GM19438 (cell line): ENCODE measurements around the gene CTXN1.

ENCODE experiments used
- ATAC-seq: cut with Tn5 transposase; IDR thresholded peaks from one replicate; pipeline ENCODE4 v1.9.1; 2021; ENCODE audit warnings: low read depth; ENCODE audit not compliant: unreplicated experiment

CTXN1 gene

DNA sequence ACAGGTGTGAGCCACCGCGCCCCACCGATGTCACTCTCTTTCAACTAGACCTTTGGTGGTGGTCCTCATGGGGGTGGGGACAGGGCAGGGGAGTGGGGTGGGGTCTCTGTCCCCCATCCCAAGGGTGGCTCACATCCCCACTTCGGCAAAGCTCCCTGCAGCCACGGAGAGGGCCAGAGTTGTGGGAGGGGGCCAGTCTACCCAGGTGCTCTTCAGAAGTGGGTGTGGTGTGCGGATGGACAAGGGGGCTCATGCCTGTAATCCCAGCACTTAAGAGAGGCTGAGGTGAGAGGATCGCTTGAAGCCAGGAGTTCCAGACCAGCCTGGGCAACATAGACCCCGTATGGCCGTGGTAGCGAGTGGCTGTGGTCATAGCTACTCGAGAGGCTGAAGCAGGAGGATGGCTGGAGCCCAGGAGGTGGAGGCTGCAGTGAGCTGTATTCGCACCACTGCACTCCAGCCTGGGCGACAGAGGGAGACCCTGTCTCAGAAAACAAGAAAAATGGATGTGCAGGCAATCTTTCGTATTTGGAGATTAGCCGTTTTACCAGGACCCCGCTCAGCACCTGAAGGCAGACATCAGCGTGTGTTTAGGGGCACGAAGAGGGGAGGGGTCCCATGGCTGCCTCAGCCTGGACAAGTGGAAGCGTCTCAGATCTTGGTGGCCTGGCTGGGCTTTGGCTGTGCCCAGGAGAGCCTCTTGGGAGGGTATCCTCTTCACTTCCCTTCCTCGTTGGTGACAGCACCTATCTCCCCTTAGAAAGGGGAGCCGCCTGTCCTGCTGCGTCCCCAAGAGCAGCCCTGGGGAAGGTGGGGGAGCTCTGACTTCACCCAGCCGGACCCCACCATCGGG, 10.5 kb downstream of the CTXN1 start:
- no peak for ATAC-seq

DNA sequence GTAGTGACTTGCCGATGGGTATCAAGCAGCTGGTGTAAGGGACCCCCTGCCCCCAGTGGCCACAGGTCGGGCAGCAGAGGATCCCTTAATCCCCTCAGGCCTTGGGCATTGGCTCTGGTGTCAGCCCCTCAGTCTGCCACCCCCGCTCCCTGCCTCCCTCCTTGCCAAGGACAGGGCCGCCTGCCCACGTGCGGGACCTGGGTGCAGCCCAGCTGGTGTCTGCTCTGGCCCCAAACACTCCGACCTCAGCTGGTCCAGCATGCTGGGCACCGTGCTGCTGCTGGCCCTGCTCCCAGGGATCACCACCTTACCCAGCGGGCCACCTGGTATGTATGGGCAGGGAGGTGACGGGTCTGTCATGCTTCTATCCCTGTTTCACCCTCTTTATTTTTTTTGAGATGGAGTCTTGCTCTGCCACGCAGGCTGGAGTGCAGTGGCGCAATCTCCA, 11.3 kb downstream of the CTXN1 start, which contains the start of gene TGFBR3L:
TSS of gene TGFBR3L (plus strand) at position 233 of the 448 bp plus-strand sequence.
- ATAC-seq = no peak

DNA sequence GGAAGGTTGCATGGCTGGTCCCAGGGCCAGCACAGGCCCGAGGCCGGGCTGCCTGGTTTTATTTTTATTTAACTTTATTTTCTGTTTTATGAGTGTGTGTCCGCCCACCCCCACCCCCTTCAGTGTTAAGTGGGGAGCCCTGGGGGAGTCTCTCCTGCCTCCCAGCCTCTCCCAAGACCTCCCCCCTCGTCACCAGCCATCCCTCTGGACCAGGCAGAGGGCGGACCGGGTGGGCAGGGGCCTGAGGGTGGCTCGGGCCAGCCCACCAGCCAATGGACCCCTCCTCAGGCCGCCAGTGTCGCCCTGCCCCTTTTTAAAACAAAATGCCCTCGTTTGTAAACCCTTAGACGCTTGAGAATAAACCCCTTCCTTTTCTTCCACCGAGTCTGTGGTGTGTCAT, 11.8 kb downstream of the CTXN1 start:
- no peak for ATAC-seq

DNA sequence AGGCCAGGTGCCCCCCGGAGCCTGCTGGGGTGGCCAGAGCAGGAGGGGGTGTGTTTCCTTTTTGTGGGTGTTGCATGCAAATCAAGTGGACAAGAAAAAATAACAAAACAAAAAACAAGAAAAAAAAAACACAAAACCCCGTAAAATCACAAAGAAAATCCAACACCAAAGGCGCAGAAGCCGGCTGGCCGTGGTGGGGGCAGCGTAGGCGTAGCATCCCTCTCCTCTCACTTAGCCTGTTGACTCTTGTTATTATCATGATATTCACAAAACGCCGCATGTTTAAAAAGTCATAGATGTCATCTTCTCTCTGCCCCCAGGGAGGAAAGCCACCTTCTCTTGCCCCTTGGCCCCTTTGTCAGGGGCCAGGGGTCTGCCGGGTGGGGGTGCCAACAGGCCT, 12.3 kb downstream of the CTXN1 start:
- no peak for ATAC-seq

DNA sequence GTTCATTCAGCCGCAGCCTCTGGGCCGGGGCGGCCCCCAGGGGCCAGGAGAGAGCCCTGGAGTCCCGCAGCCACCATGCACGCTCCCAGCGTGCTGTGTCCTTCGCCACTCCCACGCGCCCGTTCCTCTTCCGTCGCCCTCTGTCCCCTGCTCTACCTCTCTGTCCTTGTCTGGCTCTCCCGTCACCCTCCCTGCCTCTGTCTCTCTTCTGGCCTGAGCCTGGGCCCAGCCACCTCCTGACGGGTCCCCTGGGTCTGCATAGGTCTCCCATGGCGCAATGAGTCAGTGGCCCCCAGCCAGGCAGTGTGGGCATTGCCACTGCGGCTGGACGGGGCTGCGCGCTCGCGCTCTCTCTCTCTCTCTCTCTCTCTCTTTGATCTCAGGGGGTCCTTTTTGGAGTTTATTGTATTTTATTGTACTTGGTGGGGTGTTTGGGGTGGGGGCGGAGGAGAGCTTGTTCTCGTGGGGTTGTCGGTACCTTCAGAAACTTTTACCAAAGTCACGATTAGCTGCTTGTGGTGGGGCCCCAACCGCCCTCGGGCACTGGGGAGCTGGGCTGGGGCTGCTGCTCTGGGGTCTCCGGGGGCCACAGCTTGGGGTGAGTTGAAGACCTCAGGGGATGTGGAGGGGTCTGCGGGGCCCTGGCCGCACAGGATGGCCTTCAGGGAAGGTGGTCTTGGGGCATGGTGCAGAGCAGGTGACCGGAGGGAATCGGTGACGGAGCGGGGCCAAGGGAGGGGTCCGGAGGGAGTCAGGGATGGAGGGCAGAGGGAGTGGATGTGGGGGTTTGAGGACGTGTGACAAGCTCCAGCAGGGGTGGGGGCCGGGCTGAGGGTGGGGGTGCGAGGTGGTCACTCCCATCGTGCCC, 13.0 kb downstream of the CTXN1 start:
- ATAC-seq = no peak

DNA sequence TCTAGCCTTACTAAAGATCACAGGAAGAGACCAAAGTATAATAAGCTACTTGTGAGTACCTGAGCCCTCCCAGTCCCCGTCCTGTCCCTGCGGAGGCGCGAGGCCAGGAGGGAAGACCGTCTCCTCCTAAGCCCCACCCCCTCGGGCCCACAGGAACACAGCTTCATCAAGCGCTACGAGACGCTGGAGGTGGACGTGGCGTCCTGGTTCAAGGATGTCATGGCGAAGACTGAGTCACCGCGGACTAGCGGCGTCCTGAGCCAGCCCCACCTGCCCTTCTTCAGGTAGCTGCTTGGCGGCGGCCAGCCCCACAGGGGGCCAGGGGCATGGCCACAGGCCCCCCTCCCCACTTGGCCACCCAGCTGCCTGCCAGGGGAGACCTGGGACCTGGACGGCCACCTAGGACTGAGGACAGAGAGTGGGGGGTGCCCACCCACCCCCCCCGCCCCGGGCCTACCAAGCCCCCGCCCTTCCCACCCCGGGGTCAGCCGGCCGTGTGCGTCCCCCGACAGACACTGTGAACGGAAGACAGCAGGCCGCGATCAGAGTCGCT, 13.7 kb downstream of the CTXN1 start:
- no peak for ATAC-seq

DNA sequence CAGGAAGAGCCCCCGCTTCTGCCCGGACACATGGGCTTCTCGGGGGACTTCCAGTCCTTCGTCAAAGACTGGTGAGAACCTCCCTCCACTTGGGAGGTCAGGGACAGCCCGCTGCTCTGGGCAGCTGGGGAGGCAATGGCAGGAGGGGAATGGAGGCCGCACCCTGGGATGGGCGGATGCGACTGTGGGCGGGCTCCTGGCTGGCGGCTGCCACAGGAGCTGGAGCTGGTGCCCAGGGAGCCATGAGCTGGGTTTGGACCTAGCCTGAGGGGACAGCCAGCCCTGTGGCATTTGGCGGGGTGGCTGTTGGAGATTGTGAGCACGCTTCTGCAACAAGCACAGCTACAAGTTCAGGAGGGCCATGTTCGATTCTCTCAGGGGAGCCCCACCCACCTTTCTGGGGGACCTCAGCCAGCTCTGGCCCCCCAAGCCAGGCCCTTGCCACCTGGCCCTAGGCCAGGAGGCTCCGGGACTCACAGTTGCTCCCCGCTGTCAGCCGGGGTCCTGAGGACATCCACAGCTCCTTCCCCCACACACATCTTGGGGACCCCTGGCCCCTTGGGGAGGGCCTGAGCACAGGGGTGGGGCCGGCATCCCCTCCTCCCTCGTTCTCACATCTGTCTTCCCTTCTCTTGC, 14.3 kb downstream of the CTXN1 start:
- ATAC-seq = no peak

DNA sequence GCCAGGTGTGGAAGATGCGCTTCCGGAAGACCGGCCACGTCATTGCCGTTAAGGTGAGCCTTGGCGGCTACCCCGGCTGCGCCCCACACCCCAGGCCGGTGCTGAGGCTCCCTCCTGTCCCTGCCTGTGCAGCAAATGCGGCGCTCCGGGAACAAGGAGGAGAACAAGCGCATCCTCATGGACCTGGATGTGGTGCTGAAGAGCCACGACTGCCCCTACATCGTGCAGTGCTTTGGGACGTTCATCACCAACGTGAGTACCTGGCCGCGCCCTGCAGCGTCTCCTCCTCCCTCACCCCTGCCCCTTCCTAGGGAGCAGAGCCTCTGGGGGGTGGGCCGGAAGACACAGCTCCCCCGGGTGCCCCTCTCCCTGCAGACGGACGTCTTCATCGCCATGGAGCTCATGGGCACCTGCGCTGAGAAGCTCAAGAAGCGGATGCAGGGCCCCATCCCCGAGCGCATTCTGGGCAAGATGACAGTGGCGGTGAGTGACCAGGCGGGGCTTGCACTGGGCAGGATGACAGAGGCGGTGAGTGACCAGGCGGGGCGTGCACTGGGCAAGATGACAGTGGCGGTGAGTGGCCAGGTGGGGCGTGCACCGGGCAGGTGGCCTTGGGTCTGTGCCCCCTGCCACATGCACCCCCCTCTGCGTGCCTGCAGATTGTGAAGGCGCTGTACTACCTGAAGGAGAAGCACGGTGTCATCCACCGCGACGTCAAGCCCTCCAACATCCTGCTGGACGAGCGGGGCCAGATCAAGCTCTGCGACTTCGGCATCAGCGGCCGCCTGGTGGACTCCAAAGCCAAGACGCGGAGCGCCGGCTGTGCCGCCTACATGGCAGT, 15.4 kb downstream of the CTXN1 start:
- ATAC-seq = no peak

DNA sequence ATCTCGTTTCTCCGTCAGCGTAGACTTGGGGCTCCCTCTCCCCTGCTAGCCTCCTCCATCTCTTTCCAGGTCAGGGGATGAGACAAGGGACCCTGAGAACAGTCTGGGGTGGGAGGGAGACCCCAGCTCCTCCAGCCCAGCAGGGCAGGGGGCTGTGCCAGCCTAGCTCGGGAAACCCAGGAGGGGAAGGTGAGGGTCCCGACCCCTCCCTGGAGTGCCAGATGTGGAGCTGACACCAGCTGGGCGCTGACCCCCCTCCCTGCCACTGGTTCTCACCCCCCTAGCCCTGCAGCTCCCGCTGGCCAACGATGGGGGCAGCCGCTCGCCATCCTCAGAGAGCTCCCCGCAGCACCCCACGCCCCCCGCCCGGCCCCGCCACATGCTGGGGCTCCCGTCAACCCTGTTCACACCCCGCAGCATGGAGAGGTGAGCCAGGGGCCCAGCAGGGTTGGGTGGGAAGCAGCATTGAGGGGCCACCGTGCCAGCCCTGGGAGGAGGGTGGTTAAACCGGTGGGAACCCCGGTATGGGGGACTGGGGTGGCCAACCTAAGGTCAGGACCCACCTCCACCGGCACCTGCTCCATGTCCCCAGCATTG, 16.4 kb downstream of the CTXN1 start:
- no peak for ATAC-seq

DNA sequence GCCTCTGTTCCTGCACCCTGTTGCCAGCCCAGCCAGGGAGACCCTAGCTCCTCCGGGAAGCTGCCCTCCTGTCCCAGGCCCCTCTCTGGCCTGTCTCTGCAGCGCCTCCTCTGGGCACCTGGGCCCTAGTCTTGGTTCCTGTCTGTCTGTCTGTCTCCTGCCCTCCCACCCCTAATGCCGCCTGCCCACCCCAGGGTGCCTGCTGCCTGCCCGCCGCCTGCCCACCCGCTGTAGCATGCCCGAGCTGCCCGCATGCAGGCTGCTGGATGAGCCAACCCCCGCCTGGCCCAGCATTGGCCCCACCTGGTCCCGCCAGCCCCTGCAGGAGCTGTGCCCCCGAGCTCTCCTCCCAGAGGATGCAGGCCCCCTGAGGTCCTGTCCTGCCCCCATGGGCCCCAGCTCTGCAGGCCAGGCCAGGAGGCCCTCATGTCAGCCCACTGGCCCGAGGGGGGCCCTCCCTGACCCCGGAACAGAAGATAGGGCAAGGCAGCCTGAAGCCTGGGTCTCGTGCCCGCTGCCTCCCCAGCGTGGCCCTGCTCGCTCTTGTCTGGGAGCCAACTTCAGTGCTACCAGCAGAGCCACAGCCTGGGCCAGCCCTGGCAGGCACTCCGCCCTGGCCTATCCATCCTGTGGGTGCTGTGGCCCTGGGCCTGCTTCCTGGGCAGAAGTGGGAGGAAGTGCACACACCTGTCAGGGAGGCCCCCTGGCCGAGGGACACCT, 17.0 kb downstream of the CTXN1 start:
- ATAC-seq = no peak

DNA sequence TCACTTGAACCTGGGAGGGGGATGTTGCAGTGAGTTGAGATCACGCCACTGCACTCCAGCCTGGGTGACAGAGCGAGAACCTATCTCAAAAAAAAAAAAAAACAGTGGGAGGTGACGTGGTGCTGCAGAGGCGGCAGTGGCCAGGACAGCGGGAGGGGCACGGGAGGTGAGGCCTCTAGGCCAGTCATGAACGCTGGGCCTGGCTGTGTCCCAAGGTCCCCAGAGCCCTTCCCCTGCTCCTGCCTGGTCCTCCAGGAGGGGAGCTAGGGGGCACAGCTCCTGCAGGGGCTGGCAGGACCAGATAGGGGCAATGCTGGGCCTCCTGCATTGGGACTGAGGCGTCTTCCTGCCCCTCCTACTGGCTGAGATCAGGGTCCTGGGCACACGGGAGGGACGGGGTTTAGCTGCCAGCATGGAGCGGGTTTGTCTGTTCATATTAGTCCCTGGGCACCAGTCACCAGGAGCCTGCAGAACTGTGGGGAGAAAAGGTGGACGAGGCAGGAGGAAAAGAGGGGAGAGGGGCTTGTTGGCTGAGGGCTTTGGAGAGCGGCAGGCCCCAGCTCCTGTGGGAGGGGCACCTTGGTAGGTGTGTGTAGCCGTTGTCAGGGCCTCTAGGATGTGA, 17.7 kb downstream of the CTXN1 start:
- no peak for ATAC-seq

DNA sequence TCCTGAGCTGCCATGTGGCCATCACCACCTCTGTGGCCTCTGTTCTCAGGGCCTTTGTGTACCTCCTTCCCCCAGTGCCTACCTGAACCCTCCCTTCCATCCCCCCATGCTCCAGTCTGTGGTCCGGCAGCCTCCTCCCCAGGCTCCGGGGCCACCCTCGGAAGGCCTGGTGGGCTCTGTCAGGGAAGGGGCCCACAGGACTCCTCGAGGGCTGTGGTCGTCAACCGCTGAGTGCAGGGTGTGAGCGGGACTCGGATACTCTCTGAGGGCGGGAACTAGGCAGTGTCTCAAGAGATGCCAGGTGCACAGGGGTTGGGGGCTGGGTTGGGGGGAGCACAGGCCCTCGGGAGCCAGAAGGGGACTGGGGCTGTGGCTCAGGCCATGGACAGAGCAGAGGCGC, 18.4 kb downstream of the CTXN1 start:
- no peak for ATAC-seq

DNA sequence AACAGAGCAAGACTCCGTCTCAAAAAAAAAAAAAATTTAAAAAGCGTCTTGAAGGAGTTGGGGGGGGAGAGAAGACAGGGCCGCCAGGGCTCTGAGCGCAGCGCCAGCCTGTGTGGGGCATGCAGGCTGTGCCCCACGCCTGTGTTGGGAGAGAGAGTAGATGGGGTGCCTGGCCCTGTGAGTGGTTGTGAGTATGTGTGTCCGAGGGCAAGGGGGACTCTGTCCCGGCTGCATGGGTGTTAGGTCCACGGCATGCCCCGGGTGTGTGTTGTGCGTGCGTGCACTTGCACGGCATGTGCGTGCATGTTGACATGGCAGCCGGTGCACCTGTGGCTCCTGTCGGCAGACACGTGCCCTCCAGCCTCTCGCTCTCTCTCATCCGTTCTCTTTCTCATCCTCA, 18.8 kb downstream of the CTXN1 start:
- no peak for ATAC-seq

DNA sequence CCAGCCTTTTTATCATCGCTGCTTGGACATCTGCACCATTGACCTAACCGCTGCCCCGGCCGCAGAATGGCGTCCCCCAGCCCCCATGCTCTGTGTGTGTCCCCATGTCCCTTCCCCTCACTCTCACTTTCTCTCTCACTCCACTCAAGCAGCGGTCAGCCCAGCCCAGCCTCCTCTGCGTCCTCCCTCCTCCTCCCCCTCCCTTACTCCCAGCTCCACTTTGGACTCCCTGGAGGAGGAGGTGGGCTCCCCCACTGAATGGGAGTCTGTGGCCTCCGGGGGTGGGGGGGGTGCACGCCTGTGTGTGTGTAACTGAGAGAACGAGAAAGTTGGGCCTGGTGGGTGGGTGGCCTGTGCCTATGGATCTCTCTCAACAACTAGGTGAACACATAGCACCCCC, 20.1 kb downstream of the CTXN1 start:
- ATAC-seq = no peak

DNA sequence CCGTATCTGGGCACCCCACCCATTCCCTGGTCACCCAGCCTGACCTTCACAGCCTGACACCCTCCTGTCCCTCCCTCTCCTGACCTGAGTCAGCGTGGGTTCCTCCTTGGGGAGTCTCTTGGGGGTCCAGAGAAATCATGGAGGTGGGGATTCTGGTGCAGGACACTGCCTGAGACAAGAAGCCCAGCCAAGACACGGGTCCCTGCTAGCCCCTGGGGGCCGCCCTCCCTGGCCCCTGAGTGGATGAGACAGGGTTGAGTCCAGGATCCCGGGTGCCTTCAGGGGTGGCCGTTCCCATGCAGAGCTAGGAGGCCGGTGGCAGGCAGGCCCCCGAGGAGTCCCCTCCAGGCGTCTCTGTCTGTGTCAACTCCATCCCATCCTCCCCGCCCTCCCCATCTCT, 20.7 kb downstream of the CTXN1 start:
- ATAC-seq = no peak

DNA sequence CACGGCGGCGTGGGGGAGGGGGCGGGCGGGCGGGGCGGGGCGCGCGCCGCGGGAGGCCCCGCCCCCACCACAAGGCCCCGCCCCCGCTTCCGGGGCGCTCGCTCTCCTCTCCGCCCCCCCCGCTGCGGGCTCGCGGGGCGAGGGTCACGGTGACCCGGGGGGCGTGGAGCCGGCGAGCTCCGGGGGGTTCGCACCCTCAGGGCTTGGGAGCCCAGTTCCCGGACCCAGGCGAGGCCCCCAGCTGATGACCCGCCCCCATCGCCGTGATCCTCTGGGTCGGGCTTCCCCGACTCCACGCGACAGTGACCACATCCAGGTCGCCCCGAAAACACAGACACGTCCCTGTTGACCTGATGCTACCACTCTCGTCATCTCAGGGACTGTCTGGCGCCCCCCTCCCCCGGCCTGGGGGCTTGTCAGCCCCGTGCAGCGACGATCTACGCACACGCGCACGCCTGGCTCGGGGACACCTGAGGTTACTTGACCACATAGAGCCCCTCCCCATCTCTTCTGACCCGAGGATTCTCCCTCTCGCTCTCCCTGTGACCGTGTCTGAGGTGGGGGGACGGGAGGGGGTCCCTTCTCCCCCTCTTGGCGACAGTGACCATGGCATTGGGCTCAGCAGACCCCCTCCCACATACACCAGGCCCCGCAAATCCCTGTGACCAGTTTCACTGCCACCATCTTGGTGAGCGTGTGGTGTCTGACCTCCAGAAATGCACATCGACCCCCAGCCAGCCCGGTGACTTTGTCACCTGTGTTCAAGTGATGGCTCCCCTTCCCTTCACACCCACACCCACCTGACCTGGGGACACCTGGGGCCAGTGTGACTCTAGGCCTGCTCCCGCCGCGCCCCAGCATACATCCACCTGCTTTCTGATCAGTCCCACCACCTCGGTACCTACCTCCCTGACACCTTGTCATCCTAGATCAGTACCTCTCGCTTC, 21.6 kb downstream of the CTXN1 start:
- peak; percentile 27 for ATAC-seq
